ENCODE results near the gene RNASEL.

DNA sequence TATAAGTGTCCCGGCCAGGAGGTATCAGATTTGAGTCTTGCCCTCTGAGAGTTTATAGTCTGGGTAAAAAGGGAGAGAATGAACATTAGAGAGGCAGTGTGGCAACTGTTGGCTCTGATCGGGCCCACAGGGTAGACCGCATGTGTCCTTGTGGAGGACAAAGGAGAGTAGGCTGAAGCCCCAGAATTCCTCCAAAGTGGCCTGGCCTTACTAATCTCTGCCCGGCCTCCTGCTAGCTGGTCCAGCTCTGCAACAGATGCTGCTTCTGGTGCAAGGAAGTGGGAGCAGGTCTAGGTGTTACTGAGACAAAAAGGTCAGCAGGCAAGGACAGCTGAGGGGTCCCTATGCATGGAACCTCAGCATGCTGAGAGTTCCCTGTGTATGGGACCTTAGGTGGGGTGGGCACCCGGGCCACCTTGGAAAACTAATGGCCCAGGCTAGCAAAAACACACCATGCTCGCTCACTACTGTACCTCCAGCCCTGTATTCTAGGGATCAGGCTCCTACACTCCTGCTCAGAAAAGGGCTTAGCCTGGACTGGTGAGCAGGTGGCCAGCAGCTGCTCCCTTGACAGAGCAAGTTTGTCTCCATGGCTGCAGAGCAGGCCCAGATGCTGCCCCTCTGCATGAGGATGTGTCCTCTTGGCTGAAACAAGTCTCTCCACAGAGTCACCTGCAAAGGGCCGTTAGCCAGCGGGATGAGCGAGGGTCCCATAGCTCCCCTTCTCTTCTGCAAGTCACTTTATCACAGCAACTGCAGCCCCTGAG is 45.4 kb upstream of the RNASEL start:
- TF ChIP-seq CTCF (conservative IDR thresholded peaks at IDR 0.05 in 1 of 2, IDR thresholded peaks at IDR 0.05 in 1 of 2; ENCODE audit: extremely low read depth in 1 of 2, insufficient read depth in 1 of 2, low read depth in 1 of 2, low read length in 2 of 2) (no peak), EZH2 (IDR thresholded peaks at IDR 0.05; ENCODE audit: borderline replicate concordance, low read length) (no peak)
